ENCODE measurements around the gene ADGRB3.
"Not testable (repeated sequence)": the region's sequence is repeated elsewhere in the genome, so short reads cannot be mapped to it uniquely, and the experiment has no call there.

ADGRB3 gene

GRCh38 chr6:68958327-68958726, 323.2 kb downstream of the ADGRB3 start:
- no peaks in the 10 kb centered on the region for H3K4me1 ChIP-seq
- no peaks in the 10 kb centered on the region for H3K9me3 ChIP-seq
- H4K20me1 ChIP-seq, result no peaks in the 10 kb centered on the region
- H3K27me3 ChIP-seq, result no peaks in the 10 kb centered on the region
- TF ChIP-seq Cebpa-rat (IDR thresholded peaks at IDR 0.05), result no peak
- H3K4me3 ChIP-seq, result no peak overlapping the region
- no peak overlapping the region for H3K9ac ChIP-seq
- H3K27ac ChIP-seq, result no peak overlapping the region
- no peak overlapping the region for H3K4me2 ChIP-seq
- no peaks in the 10 kb centered on the region for H3K36me3 ChIP-seq

- H3K4me2 ChIP-seq, result no peak overlapping the region
- H3K27ac ChIP-seq, result no peak overlapping the region
- H3K9ac ChIP-seq, result no peak overlapping the region
- TF ChIP-seq Cebpa-rat (IDR thresholded peaks at IDR 0.05), result no peak
- H4K20me1 ChIP-seq, result no peaks in the 10 kb centered on the region
- H3K27me3 ChIP-seq, result no peaks in the 10 kb centered on the region
- no peaks in the 10 kb centered on the region for H3K36me3 ChIP-seq
- H3K4me1 ChIP-seq, result no peaks in the 10 kb centered on the region
- H3K4me3 ChIP-seq, result no peak overlapping the region
- H3K9me3 ChIP-seq, result no peaks in the 10 kb centered on the region
These were observed 332.6 kb downstream of the ADGRB3 start for GRCh38 chr6:68967549-68968300.

GRCh38 chr6:68968301-68968649, 333.2 kb downstream of the ADGRB3 start:
- Histone ChIP-seq H3K9me3 (no peaks in the 10 kb centered on the region), H3K4me3 (no peak overlapping the region), H3K4me2 (no peak overlapping the region), H3K4me1 (no peaks in the 10 kb centered on the region), H3K36me3 (no peaks in the 10 kb centered on the region), H3K27me3 (no peaks in the 10 kb centered on the region), H3K27ac (no peak overlapping the region), H3K9ac (no peak overlapping the region), H4K20me1 (no peaks in the 10 kb centered on the region)
- no peak for TF ChIP-seq Cebpa-rat (IDR thresholded peaks at IDR 0.05)

- Histone ChIP-seq H3K9ac (no peak overlapping the region), H4K20me1 (no peaks in the 10 kb centered on the region), H3K4me3 (no peak overlapping the region), H3K27ac (no peak overlapping the region), H3K4me1 (no peaks in the 10 kb centered on the region), H3K9me3 (no peaks in the 10 kb centered on the region), H3K36me3 (no peaks in the 10 kb centered on the region), H3K4me2 (no peak overlapping the region), H3K27me3 (no peaks in the 10 kb centered on the region)
- TF ChIP-seq Cebpa-rat (IDR thresholded peaks at IDR 0.05), result no peak
These were observed 338.0 kb downstream of the ADGRB3 start for GRCh38 chr6:68973066-68973465.

- H3K27ac ChIP-seq, result no peak overlapping the region
- no peaks in the 10 kb centered on the region for H3K27me3 ChIP-seq
- H3K4me2 ChIP-seq, result no peak overlapping the region
- no peaks in the 10 kb centered on the region for H3K4me1 ChIP-seq
- H3K36me3 ChIP-seq, result no peaks in the 10 kb centered on the region
- H4K20me1 ChIP-seq, result no peaks in the 10 kb centered on the region
- H3K9me3 ChIP-seq, result no peaks in the 10 kb centered on the region
- TF ChIP-seq Cebpa-rat (IDR thresholded peaks at IDR 0.05), result no peak
- no peak overlapping the region for H3K9ac ChIP-seq
- no peak overlapping the region for H3K4me3 ChIP-seq
These were observed 340.0 kb downstream of the ADGRB3 start for GRCh38 chr6:68975064-68975463.

- H3K9me3 ChIP-seq, result no peaks in the 10 kb centered on the region
- no peak overlapping the region for H3K4me2 ChIP-seq
- no peaks in the 10 kb centered on the region for H3K36me3 ChIP-seq
- H3K9ac ChIP-seq, result no peak overlapping the region
- no peaks in the 10 kb centered on the region for H3K4me1 ChIP-seq
- TF ChIP-seq Cebpa-rat (IDR thresholded peaks at IDR 0.05), result no peak
- H4K20me1 ChIP-seq, result no peaks in the 10 kb centered on the region
- H3K27ac ChIP-seq, result no peak overlapping the region
- H3K4me3 ChIP-seq, result no peak overlapping the region
- no peaks in the 10 kb centered on the region for H3K27me3 ChIP-seq
These were observed 340.7 kb downstream of the ADGRB3 start for GRCh38 chr6:68975816-68976215.

GRCh38 chr6:68976260-68976659, 341.2 kb downstream of the ADGRB3 start:
- Histone ChIP-seq H3K36me3 (no peaks in the 10 kb centered on the region), H3K4me3 (no peak overlapping the region), H3K27me3 (no peaks in the 10 kb centered on the region), H3K27ac (no peak overlapping the region), H3K4me1 (no peaks in the 10 kb centered on the region), H3K9ac (no peak overlapping the region), H3K4me2 (no peak overlapping the region), H4K20me1 (no peaks in the 10 kb centered on the region), H3K9me3 (no peaks in the 10 kb centered on the region)
- TF ChIP-seq Cebpa-rat (IDR thresholded peaks at IDR 0.05), result no peak

GRCh38 chr6:68978411-68978810, 343.3 kb downstream of the ADGRB3 start:
- Histone ChIP-seq H3K9me3 (no peaks in the 10 kb centered on the region), H3K27me3 (no peaks in the 10 kb centered on the region), H3K27ac (no peak overlapping the region), H3K36me3 (no peaks in the 10 kb centered on the region), H4K20me1 (no peaks in the 10 kb centered on the region), H3K4me1 (no peaks in the 10 kb centered on the region), H3K4me2 (no peak overlapping the region), H3K9ac (no peak overlapping the region), H3K4me3 (no peak overlapping the region)
- TF ChIP-seq Cebpa-rat (IDR thresholded peaks at IDR 0.05), result no peak

- H3K27ac ChIP-seq, H3K4me3 ChIP-seq, H3K36me3 ChIP-seq, H4K20me1 ChIP-seq, H3K9me3 ChIP-seq, H3K9ac ChIP-seq, H3K4me2 ChIP-seq, H3K4me1 ChIP-seq, H3K27me3 ChIP-seq: not testable (repeated sequence)
These were observed 346.6 kb downstream of the ADGRB3 start for GRCh38 chr6:68981668-68982067.

GRCh38 chr6:68988698-68989097, 353.6 kb downstream of the ADGRB3 start:
- H3K4me1 ChIP-seq, result no peaks in the 10 kb centered on the region
- TF ChIP-seq Cebpa-rat (IDR thresholded peaks at IDR 0.05), result no peak
- no peaks in the 10 kb centered on the region for H3K9me3 ChIP-seq
- H3K9ac ChIP-seq, result no peak overlapping the region
- H3K27me3 ChIP-seq, result no peaks in the 10 kb centered on the region
- no peak overlapping the region for H3K4me3 ChIP-seq
- no peak overlapping the region for H3K4me2 ChIP-seq
- no peaks in the 10 kb centered on the region for H3K36me3 ChIP-seq
- no peak overlapping the region for H3K27ac ChIP-seq
- H4K20me1 ChIP-seq, result no peaks in the 10 kb centered on the region

GRCh38 chr6:68990317-68990716, 355.2 kb downstream of the ADGRB3 start:
- no peaks in the 10 kb centered on the region for H3K4me1 ChIP-seq
- no peaks in the 10 kb centered on the region for H3K9me3 ChIP-seq
- no peaks in the 10 kb centered on the region for H4K20me1 ChIP-seq
- no peaks in the 10 kb centered on the region for H3K27me3 ChIP-seq
- H3K4me3 ChIP-seq, result no peak overlapping the region
- no peak overlapping the region for H3K9ac ChIP-seq
- no peak overlapping the region for H3K27ac ChIP-seq
- no peaks in the 10 kb centered on the region for H3K36me3 ChIP-seq
- H3K4me2 ChIP-seq, result no peak overlapping the region
- no peak for TF ChIP-seq Cebpa-rat (IDR thresholded peaks at IDR 0.05)

Data from BLaER1 (cell line).